NCI-H128 (cell line): ENCODE measurements around the gene ENHO.

Experiments used
- DNase-seq: peaks from one replicate; lab custom pipeline; 2025; ENCODE audit not compliant: unreplicated experiment; lab: John Stamatoyannopoulos, UW

Gene ENHO

DNA sequence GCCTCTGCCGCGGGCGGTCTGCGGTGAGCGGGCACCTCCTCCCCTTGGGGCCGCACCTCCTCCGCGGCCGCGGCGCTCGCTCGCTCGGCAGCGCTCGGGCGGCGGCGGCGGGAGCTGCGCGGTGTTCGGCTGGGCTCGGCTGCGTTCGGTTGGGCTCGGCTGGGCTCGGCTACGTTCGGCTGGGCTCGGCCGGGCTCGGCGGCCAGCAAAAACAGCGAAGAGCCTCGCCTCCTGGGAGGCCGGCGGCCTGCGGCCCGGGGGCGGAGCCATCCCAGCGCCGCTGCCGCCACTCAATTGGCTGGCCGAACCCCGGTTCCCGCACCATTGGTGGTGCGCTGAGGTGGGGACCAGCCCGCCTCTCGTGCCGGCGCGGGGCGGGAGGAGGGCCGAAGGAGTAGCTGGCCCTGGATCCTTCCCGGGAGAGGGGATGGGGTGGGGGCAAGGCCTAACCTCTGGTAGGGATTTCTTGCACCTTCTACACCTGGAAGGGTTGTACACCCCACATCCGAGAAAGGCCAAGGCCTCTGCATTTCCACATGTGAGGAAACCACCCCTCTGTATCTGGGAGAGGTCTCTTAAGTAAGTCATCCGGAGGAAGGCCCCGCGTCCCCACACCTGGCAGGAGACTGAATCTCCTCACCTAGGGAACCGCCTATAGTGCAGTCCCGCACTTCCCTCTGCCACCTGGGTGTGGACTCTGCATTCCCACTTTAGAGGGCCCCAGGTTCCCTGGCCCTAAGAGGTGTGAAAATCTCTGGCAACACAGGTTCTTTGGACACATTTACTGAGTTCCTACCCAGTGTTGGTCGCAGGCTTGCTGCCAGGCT lies at the start of gene ENHO:
Gene ENHO, minus strand, starts transcription at position 20 of the 827 bp plus-strand sequence. CDS start 1,295 bp downstream, outside the sequence.
- peak; percentile 87 for DNase-seq

DNA sequence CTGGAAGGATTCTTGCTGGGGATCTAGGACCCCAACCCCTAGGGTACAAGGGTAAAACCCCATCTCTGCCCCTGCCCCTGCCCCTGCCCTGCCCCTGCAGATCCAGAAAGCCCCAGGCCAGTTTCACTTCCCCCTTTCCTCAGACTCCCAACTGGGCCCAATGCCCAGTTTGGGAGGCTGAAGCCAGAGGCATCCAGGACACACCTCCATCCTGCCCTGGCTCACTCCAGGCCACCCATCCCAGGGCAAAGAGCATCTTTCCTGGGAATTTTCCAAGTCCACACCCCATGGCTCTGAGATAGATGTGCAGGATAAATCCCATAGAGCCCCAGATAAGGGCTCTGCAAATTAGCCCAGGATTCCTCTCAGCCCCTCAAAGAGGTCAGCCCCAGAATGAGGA lies 49.3 kb upstream of the ENHO start:
- DNase-seq = no peak

DNA sequence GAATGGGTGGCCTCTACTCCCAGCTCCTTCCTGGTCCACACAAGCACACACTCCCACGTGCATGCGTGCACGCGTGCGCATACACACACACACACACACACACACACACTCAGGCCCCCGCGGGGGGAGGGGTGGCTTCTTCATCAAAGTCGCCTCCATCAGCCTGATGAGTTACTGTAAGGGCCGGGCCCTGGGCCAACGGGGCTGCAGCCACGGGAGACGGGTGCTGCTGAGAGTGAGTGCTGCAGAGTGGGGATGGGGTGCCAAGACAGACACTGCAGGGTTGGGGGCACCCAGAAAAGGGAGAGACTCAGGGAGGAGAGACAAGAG lies 48.7 kb upstream of the ENHO start:
- DNase-seq = no peak

DNA sequence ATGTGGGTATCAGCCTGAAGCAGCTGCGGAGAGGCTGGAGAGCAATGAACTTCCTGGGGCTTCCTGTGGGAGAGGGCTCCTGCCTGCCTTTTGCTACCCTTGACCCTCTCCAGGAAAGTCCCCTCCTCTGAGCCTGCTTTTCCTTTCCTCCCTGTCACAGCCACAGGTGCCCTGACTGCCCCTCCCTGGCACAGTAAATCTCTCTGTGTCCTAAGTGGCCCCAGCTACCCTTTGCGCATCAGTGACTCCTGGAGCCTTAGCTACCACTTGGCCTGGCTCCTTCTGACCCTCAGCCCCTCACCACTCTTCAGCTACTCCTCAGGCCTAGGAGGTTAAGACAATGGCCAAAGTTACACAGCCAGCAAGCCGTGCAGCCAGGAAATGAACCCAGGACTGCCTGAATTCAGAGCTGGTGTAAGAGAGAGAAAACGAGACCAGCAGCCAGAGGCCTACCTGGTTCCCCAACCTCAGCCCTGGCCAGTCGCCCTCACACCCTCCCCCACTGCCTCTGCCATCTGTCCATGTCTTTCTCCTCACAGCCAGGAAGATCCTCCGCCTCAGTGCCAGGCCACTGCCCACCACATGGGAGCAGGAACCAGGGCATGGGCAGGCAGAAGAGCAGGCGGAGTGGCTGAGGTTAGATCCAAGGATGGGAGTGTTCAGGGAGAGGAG lies 48.2 kb upstream of the ENHO start:
- no peak for DNase-seq

DNA sequence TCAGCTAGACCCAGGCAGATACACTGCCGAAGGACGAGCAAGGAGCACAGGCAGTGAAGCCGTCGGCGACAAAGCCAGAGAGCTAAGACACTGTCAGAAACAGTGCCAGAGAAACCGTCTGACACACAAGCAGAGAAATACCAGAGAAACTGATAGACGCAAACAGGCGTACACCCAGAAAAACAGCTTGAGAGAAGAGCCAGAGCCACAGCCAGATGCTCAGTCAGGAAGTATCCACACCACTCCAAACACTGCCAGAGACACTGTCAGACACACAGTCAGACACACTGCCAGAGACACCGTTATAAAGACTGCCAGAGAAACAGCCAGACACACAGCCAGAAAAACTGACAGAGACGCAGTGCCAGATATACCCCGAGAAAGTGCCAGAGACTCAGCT lies 47.6 kb upstream of the ENHO start:
- DNase-seq = no peak

DNA sequence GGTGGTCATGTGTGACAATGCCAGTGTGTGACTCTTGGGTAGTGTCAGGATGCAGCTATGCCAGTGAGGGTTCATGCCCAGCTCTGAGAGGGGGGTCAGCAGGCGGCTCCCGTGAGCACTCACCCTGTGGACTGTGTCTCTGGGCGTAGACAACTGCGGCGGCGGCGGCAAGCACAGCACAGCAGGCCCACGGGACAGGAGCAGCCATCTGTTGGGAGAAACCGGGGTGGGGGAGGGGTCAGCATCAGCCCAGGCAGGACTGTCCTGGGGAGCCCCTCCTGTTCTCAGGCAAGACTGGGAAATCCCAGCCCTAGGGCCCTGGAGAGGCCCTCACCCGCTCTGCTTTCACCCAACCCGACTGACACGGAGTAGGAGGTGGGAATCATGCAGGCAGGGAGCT lies 46.0 kb upstream of the ENHO start:
- no peak for DNase-seq

DNA sequence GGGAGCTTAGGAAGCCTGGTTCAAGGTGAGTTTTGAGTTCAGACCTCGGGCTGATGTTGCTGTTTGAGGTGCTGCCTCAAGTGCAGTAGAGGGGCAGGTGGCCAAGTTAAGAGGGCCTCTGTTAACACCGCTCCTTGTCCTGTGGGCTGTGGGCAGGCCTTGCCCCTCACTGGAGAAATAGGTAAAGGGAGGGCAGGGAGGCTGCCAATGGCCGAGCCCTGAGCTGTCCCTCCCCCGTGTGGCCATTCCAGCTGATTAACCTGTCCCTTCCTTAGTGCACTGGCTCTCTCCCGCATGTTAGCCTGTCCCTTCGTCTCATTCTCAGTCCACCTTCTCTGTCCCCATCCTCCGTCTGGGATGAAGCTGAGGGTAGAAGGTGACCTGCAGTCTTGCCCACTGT lies 45.3 kb upstream of the ENHO start:
- DNase-seq = no peak

DNA sequence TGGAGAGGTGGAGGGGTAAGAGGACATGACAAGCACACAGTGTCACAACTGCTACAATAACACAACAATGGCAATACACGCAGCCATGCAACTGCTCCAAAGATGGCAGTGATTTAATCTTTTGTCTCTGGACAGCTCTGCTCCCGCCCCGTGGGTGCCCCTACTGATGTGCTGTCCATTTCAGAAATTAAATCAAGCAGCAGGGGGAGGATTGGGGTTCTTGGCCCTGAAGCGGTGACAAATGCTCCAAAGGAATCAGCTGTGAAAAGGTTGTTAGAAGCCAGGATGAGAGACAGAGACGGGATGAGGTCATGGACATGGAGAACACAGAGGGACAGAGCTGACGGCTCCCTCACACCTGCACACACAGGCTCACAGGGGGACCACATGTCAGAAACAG lies 44.2 kb upstream of the ENHO start:
- DNase-seq = no peak

DNA sequence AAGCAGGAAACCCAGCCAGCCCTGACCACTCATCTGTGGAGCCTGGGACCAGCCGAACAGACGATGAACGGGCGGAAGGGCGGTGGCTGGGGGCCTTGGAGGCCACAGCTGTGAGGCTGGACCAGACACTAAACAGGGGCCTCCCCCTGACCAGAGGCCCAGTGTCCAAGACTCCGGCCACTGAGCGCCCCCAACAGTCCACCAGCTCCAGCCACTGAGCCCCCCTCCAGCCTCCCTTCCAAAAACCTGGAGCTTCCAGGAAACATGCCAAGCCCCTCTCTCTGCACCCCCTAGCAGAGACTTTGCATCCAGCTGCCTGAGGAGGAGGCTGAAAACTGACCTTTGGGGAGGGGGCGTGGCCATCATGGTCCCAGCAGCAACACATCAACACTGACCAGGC lies 43.5 kb upstream of the ENHO start:
- DNase-seq = no peak

DNA sequence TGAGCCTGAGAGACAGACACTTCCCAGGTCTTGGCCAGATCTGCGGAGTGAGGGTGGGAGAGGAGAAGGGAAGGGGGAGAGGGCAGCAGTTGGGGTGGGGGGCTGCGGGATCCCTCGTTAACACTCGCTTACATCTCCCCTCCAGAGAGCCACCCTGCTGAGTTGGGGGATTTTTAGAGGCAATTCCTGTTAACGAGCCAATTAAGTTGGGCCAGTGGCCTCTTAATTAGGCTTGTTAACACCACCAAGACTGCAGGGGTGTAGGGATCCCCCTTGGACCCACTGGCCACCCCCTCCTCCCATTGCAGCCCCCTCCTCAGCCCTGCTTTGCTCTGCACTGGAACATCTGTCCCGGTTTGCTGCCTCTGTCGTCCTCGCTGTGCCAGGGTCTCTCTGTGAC lies 43.1 kb upstream of the ENHO start:
- no peak for DNase-seq

DNA sequence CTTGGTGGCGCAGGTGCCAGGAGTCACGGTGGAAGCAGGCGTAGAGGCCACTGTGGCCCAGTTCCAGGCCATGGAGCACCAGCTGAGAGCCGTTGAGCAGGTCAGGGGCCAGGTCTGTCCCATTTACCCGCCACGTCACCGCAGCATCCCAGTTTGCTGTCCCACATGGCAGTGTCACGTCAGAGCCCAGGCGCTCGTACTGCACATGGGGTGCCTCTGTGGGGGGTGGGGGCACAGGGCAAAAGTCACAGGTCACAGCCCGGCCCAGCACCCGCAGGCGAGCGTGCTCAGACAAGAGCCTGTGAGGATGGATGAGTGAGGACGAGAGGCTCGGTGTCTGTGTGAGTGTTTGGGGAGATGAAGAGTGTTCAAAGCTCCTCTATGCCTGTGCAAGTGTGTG lies 41.8 kb upstream of the ENHO start:
- no peak for DNase-seq

DNA sequence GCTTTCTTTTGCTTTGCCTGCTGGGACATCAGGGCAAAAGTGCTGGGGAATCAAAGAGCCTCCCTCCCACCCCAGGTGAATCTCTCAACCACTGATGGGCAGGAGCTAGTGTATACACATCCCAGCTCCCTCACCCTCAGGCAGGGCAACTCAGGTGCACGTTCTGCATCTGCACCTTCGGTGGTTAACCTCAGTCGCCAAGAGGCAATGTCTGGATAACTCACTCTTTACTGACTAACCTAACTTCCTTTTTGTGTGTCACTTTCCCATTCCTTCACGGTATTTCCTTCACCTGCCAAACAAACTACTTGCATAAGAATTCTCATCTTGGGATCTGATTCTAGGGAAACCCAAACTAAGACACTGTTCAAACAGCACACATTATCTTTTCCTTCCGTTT lies 40.5 kb upstream of the ENHO start:
- no peak for DNase-seq

DNA sequence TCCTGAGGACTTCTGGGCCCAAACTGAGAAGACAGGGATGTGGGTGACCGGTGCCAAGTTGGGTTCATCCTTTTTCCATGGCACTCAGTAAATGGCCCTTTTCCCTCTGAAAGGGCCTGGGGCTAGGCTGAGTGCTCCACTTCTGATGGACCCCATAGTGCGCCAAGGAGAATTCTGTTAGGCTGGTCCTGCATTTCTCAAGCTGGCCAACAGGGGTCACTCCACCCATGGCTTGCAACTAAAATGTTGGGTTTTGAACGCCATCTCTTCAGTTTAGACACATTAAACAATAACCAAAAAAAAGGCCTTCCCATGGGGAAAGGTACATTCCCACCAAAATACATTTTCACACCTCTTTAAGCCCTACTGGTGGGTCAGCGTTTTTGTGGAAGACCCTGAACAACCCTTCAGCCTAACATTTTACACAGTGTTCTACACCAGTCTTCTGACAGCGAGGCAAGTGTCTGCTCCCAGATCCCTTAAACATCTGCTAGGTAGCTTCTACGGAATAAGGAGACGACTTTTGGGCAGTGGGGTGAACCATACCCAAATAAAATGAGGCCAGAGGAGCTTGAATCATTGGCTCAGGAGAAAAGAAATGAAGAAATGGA lies 39.5 kb upstream of the ENHO start:
- no peak for DNase-seq

DNA sequence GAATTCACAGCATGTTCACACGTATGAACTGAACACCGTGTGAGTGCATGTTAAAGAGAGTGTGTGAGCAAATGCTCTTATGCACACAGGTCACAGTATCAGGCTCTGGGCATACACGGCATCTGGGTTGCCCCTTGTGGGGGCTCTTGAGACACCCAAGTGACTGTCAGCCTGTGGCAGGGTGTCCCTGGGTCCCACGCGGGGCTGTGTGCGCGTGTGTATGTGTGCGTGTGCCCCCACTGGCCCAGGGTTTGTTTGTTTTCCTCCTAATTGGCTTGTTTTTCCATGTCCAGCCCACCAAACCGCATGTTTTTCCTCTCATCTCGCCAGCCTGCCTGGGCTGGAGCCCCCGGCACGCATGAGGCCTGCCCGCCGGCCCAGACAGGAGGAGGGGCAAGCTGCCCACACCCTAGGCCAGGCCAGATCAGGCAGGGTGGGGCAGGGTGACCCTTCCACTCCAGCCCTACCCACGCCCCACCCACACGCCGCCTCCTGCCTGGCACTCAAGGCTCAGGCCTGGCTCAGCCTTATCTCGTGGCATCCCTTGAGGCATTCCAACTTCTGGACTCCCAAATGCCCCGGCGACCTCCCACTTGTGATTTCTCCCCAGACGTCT lies 37.9 kb upstream of the ENHO start:
- no peak for DNase-seq

DNA sequence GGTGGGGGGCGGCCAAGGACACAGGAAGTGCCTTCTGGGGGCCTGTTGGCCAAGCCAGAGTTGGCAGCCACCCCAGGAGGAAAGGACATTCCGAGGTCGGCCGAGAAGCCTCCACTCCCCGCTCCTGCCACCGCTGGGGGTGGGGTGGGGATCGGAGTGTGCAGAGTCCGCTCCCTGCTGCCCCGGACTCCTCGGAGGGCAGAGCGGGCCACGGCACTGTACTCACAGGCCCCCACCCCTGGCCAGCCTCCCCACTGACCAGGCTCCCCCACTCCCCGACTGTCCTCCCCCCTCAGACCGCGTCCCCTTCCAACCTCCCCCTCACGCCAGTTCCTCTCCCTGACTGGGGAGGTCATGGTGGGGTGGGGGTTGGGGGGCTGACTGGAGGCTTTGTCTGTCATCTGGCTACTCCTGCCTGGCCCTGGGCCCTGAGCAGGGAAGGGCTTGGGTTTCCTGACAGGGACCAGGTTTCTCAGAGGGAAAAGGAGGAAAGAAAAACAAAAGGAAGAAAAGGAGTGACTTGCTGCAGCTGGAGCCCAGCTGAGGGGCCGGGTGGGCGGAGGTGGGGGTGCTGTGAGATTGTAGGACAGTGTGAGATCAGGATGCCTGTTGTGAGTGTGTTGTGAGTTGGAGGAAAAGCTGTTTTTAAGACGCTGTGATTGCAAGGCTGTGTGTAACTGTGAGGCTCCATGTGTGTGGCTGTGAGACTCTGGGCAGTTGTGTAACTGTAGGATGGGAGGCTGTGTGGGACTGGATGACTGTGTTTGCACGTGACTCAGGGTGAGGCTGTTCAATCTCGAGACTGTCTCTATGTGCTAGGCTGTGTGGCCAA lies 37.0 kb upstream of the ENHO start:
- DNase-seq = no peak

DNA sequence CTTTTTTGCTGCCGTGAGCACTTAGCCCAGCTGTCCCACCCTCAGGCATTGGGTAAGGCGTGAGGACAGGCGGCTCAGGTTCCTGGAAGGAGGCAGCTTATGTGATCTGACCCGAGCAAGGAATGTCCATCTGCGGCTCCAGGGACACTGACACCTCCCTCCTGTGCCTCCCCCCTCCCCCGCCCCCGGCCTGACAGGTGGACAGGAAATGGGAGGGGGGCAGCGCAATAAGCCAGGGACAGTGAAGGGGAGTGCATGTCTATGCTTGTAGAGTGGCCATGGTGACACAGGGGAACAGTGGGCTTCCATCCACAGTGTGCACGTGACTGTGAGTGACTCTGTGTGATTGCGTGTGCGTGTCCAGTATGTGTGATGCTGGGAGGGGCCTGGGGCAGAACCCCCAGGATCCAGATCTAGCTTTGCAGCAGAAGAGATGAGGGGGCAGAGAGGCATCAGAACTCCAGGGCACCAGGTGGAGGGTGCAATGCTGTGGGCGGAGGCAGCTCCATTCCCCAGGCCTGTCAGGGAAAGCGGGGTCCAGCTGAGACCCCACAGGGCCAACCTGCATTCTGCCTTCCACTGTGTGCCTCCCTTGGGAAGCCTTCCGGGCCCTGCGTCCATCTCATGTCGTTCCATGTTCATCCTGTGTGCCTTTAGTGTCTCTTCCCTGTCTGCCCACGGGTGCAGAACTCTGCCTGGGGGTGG lies 36.3 kb upstream of the ENHO start:
- no peak for DNase-seq

DNA sequence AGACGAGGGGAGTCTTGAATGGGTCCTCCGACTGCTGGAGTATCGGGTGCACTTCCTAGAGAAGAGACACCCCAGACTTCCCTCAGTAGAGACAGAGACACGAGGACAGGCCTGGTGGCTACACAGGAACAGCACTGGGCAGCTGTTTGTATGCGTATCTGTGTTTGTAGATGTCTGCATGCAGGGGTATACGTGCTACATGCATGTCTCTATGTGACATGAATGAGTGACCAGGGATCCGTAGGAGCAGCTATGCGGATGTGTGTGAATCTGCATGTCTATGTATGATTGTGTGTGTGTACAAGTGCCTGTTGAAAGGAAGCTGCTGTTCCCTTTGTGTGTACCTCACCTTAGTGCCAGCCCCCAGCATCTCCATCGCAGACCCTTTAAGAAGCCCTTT lies 35.6 kb upstream of the ENHO start:
- DNase-seq = no peak

DNA sequence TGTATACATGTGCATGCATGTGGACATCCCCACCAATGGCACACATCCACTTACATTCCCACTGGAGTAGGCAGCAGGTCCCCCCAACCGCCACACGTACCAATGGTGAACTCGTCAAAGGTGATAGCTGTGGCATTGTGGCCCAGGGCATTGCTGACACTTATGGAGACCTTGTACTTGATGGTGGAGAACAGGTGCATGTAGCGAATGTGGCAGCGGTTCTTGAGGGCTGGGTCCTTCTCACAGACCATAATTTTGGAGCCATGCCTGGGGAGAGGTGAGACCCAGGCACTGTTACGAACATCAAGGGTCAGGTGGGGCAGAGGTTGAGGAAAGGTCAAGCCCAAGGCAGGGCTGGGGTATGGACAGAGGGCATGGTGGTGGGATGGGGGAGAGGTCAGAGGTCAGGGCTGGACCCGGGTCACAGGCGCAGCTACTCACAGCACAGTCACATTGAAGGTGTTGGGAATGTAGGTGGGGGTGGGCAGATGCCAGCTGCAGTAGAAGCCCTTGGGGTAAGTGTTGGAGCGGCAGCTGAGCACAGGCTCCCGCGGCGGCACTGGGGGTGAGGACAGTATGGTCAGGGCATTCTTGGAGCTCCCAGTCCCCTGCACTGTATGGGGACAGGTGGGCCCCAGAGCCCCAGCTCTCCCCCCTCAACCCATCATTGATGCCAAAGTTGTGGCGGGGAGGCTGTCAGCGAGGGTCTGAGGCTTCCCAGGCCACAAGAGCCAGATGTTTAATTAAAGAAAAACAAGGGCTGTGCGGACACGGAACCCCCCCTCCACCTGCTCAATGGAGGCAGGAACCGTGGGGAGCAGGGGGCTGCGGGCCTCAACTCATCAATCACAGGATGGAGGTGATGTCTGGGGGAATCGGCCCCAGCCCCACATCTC lies 34.9 kb upstream of the ENHO start:
- DNase-seq = no peak

DNA sequence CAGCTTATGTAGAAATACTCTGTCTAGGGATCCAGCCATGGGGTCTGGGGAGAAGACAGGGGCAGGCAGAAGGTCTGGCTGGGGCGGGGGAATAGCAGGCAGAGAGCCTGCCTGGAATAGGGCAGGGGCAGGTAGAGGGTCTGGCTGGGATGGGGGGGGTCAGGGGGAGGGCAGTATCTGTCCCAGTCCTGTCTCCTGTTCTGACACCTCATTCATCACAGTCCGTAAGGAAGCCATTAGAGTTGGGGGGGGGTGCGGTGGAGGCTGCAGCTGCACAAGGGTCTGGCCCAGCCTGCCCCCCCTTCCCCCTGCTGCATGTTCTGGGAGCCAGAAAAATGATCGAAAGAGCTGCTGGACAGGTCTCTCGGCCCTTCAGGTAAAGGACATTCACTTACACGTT lies 34.2 kb upstream of the ENHO start:
- DNase-seq = no peak
